IMR-90 (cell line): Measurements from ENCODE around the gene GTPBP8. TPM values are rescaled to one million over a fixed set of nuclear protein-coding genes. Genes with fewer than 3 reads are reported as not detected.

Experiments
- ATAC-seq: fragments of 200-7000 bp; cut with Tn5 transposase; 2 replicates; pipeline ENCODE4 v1.9.1; 2020; ENCODE audit warnings: low read depth, mild to moderate bottlenecking, moderate library complexity
- BruUV-seq: library from RNA; stranded (reverse); fragments of 400-500 nt; replicated peaks from 2 replicates; lab custom pipeline; 2021; lab: Mats Ljungman, UMichigan
- CTCF ChIA-PET: fragments of 300-600 bp; formaldehyde crosslinking; extraction: SDS; loops from one replicate; lab custom pipeline; 2021; ENCODE audit warnings: antibody characterized with exemption; lab: Yijun Ruan, JAX
- POLR2A ChIA-PET: fragments of 300-600 bp; sonication (Branson Sonifier 250); formaldehyde crosslinking; loops from one replicate; lab custom pipeline; 2022; ENCODE audit warnings: antibody characterized with exemption; ENCODE audit not compliant: unreplicated experiment; lab: Charles Lee
- DNase-seq: peaks from one replicate; pipeline ENCODE4 v3.0.0; 2013
- H2AFZ ChIP-seq: replicated peaks from 2 replicates; pipeline ENCODE3; 2013; ENCODE audit warnings: low read length, mild to moderate bottlenecking; ENCODE audit not compliant: poor library complexity
- H2AK5ac ChIP-seq: 2 replicates; pipeline ENCODE4 v1.6.1; 2013; ENCODE audit warnings: low read depth, low read length, inconsistent platforms
- H2AK9ac ChIP-seq: replicated peaks from 2 replicates; pipeline ENCODE3; 2013; ENCODE audit warnings: mild to moderate bottlenecking, low read depth, low read length, moderate library complexity; ENCODE audit not compliant: poor library complexity
- H2BK120ac ChIP-seq: 2 replicates; pipeline ENCODE4 v1.6.1; 2013; ENCODE audit warnings: low read depth, low read length, inconsistent platforms
- H2BK15ac ChIP-seq: 3 replicates; pipeline ENCODE4 v1.6.1; 2013; ENCODE audit warnings: low read depth, low read length, inconsistent platforms
- H2BK20ac ChIP-seq: 2 replicates; pipeline ENCODE4 v1.6.1; 2013; ENCODE audit warnings: low read depth, mild to moderate bottlenecking, inconsistent platforms, low read length, moderate library complexity
- H2BK5ac ChIP-seq: 2 replicates; pipeline ENCODE4 v1.6.1; 2013; ENCODE audit warnings: mild to moderate bottlenecking, low read depth, low read length, inconsistent platforms; ENCODE audit not compliant: poor library complexity, severe bottlenecking
- H3K14ac ChIP-seq: replicated peaks from 2 replicates; pipeline ENCODE4 v1.6.1; 2013; ENCODE audit warnings: low read depth, low read length, inconsistent platforms
- H3K18ac ChIP-seq: 2 replicates; pipeline ENCODE4 v1.6.1; 2013; ENCODE audit warnings: low read depth, low read length, control low read depth
- H3K23ac ChIP-seq: 2 replicates; pipeline ENCODE4 v1.6.1; 2013; ENCODE audit warnings: low read depth, low read length, inconsistent platforms
- H3K27ac ChIP-seq: 2 replicates; pipeline ENCODE4 v1.5.1; 2013; ENCODE audit warnings: mild to moderate bottlenecking, control low read depth, low read length; ENCODE audit not compliant: insufficient read depth
- H3K27me3 ChIP-seq: 2 replicates; pipeline ENCODE4 v1.6.1; 2013; ENCODE audit warnings: low read length; ENCODE audit not compliant: control insufficient read depth, insufficient read depth
- H3K36me3 ChIP-seq: 2 replicates; pipeline ENCODE4 v1.6.1; 2013; ENCODE audit warnings: low read length, mixed read lengths; ENCODE audit not compliant: control insufficient read depth, insufficient read depth
- H3K4ac ChIP-seq: 2 replicates; pipeline ENCODE4 v1.6.1; 2013; ENCODE audit warnings: low read depth, low read length, inconsistent platforms
- H3K4me1 ChIP-seq: 2 replicates; pipeline ENCODE4 v1.6.1; 2013; ENCODE audit warnings: low read length, mixed read lengths; ENCODE audit not compliant: control insufficient read depth, insufficient read depth
- H3K4me2 ChIP-seq: 2 replicates; pipeline ENCODE4 v1.6.1; 2013; ENCODE audit warnings: low read depth, mild to moderate bottlenecking, control low read depth, low read length, moderate library complexity
- H3K4me3 ChIP-seq: 2 replicates; pipeline ENCODE4 v1.5.1; 2013; ENCODE audit warnings: low read depth, mild to moderate bottlenecking, control low read depth, low read length, moderate library complexity; ENCODE audit not compliant: insufficient read depth
- H3K56ac ChIP-seq: 2 replicates; pipeline ENCODE4 v1.6.1; 2013; ENCODE audit warnings: low read length, inconsistent platforms; ENCODE audit not compliant: insufficient read depth; ENCODE audit errors: extremely low read depth
- H3K79me1 ChIP-seq, 2 experiments: 2 replicates each; pipeline ENCODE4 v1.6.1; 2013; ENCODE audit warnings: low read length in 2 of 2, inconsistent platforms in 1 of 2, low read depth in 1 of 2
- H3K9ac ChIP-seq: 2 replicates; pipeline ENCODE4 v1.6.1; 2013; ENCODE audit warnings: low read depth, low read length, control low read depth
- H3K9me1 ChIP-seq: 2 replicates; pipeline ENCODE4 v1.6.1; 2013; ENCODE audit warnings: low read length, inconsistent platforms; ENCODE audit not compliant: insufficient read depth
- H3K9me3 ChIP-seq: 2 replicates; pipeline ENCODE4 v1.6.1; 2013; ENCODE audit warnings: low read length; ENCODE audit not compliant: control insufficient read depth, insufficient read depth
- H4K20me1 ChIP-seq: 2 replicates; pipeline ENCODE4 v1.6.1; 2013; ENCODE audit warnings: low read length, inconsistent platforms; ENCODE audit not compliant: insufficient read depth
- H4K5ac ChIP-seq: 2 replicates; pipeline ENCODE4 v1.6.1; 2013; ENCODE audit warnings: mild to moderate bottlenecking, low read depth, low read length, control low read depth
- H4K8ac ChIP-seq, 2 experiments: 2 replicates each; pipeline ENCODE4 v1.6.1; 2013; ENCODE audit warnings: low read depth in 2 of 2, low read length in 2 of 2, control low read depth in 1 of 2, inconsistent platforms in 1 of 2
- H4K91ac ChIP-seq: 2 replicates; pipeline ENCODE4 v1.6.1; 2013; ENCODE audit warnings: low read depth, low read length, inconsistent platforms; ENCODE audit not compliant: insufficient read depth
- BHLHE40 ChIP-seq: fragments of 150-350 bp; IDR thresholded peaks from 2 replicates; pipeline ENCODE4 v1.6.1; 2016; ENCODE audit warnings: mild to moderate bottlenecking, low read depth, low read length
- CEBPB ChIP-seq: IDR thresholded peaks from 2 replicates; pipeline ENCODE4 v1.6.1; 2012; ENCODE audit warnings: low read depth, low read length, improper control_type of control experiment
- CHD1 ChIP-seq: IDR thresholded peaks from 2 replicates; pipeline ENCODE4 v1.6.1; 2012; ENCODE audit warnings: low read depth, low read length, improper control_type of control experiment
- FOS ChIP-seq: fragments of 150-350 bp; IDR thresholded peaks from 2 replicates; pipeline ENCODE4 v1.6.1; 2016; ENCODE audit warnings: low read depth, low read length
- MAZ ChIP-seq: IDR thresholded peaks from 2 replicates; pipeline ENCODE4 v1.6.1; 2012; ENCODE audit warnings: low read depth, mild to moderate bottlenecking, low read length, improper control_type of control experiment, moderate library complexity, borderline replicate concordance
- NFE2L2 ChIP-seq: fragments of 150-350 bp; IDR thresholded peaks from 2 replicates; pipeline ENCODE4 v1.6.1; 2016; ENCODE audit warnings: low read depth, mild to moderate bottlenecking, low read length
- POLR2A ChIP-seq: IDR thresholded peaks from 2 replicates; pipeline ENCODE4 v1.6.1; 2012; ENCODE audit warnings: mild to moderate bottlenecking, low read depth, low read length
- RCOR1 ChIP-seq: IDR thresholded peaks from 2 replicates; pipeline ENCODE4 v1.6.1; 2012; ENCODE audit warnings: mild to moderate bottlenecking, low read length, improper control_type of control experiment; ENCODE audit not compliant: insufficient replicate concordance
- RFX5 ChIP-seq: IDR thresholded peaks from 2 replicates; pipeline ENCODE4 v1.8.0; 2012; ENCODE audit warnings: low read depth, mild to moderate bottlenecking, low read length, moderate library complexity
- SMC3 ChIP-seq: fragments of 150-350 bp; IDR thresholded peaks from 2 replicates; pipeline ENCODE4 v1.6.1; 2016; ENCODE audit warnings: low read depth, mild to moderate bottlenecking, antibody characterized with exemption, low read length, moderate library complexity
- dilution Hi-C: fragments of 300-500 bp; cut with HindIII; formaldehyde crosslinking; loops from one replicate; pipeline ENCODE4 v1.14.3; 2018; ENCODE audit warnings: low sequenced_read_pairs; ENCODE audit not compliant: unreplicated experiment
- in situ Hi-C: fragments of 300-500 bp; cut with MboI; formaldehyde crosslinking; loops from 3 replicates; pipeline ENCODE4 v1.14.3; 2019; ENCODE audit warnings: low sequenced_read_pairs, inconsistent platforms, mixed read lengths
- intact Hi-C: fragments of 100-400 bp; cut with micrococcal nuclease; formaldehyde crosslinking; loops from 2 replicates; pipeline ENCODE4 v1.10.0; 2022
- polyA plus RNA-seq, 3 experiments: library from polyadenylated mRNA; depleted of rRNA; stranded (reverse); fragments of >200 nt; gene quantifications; 2 replicates each; pipeline ENCODE4 v1.2.3, GENCODE V29; 2012; ENCODE audit warnings: low replicate concordance in 1 of 3
- total RNA-seq: library from RNA; depleted of rRNA; stranded (reverse); fragments of >200 nt; gene quantifications from 2 replicates; pipeline ENCODE4 v1.2.3, GENCODE V29; 2012
- TF ChIP-seq, protein P1 (sequence below): fragments of 150-350 bp; IDR thresholded peaks from 2 replicates; pipeline ENCODE4 v1.6.1; 2017; ENCODE audit warnings: mild to moderate bottlenecking, antibody characterized with exemption, low read length, low read depth
- TF ChIP-seq, protein P2 (sequence below): conservative IDR thresholded peaks from 2 replicates; pipeline ENCODE4 v1.5.1; 2012; ENCODE audit warnings: mild to moderate bottlenecking, low read depth, low read length, improper control_type of control experiment

Gene GTPBP8
- total and polyA plus RNA-seq, 2 of the 4 experiments (the other 2 are of a cell fraction), result 15.4 to 23.9 TPM

- Histone ChIP-seq H3K27ac (no peak overlapping the region), H3K79me1 (peaks cover 15 to 21% of the 10 kb centered on the region in 2 experiments), H2AK5ac (no peak overlapping the region), H3K4me3 (no peak overlapping the region), H2BK20ac (no peak overlapping the region), H2AK9ac (no peak overlapping the region), H4K8ac (no peak overlapping the region), H3K18ac (no peak overlapping the region), H3K9me1 (peaks cover 6% of the 10 kb centered on the region; the same call in 1 of the 2 replicates), H3K36me3 (peaks cover 32% of the 10 kb centered on the region), H3K4me2 (no peak overlapping the region), H3K56ac (no peak overlapping the region), H4K91ac (no peak overlapping the region), H3K4me1 (no peaks in the 10 kb centered on the region; the same call in 1 of the 2 replicates), H3K9me3 (no peaks in the 10 kb centered on the region), H3K23ac (no peak overlapping the region), H2BK15ac (no peak overlapping the region), H3K14ac (no peak overlapping the region), H4K20me1 (no peaks in the 10 kb centered on the region), H3K27me3 (no peaks in the 10 kb centered on the region), H3K9ac (no peak overlapping the region), H3K4ac (no peak overlapping the region), H2BK5ac (no peak overlapping the region), H2AFZ (no peak overlapping the region), H4K5ac (no peak overlapping the region), H2BK120ac (no peak overlapping the region)
- intact Hi-C loops, result no loop called here
- dilution Hi-C loops, result no loop called here
- no TSS peak for BruUV-seq
- TF ChIP-seq CEBPB (no peak), NFE2L2 (no peak), SMC3 (no peak), BHLHE40 (no peak), RCOR1 (no peak), MAZ (no peak), FOS (no peak), POLR2A (no peak), CHD1 (no peak), RFX5 (no peak)
- TF ChIP-seq, protein P1, sequence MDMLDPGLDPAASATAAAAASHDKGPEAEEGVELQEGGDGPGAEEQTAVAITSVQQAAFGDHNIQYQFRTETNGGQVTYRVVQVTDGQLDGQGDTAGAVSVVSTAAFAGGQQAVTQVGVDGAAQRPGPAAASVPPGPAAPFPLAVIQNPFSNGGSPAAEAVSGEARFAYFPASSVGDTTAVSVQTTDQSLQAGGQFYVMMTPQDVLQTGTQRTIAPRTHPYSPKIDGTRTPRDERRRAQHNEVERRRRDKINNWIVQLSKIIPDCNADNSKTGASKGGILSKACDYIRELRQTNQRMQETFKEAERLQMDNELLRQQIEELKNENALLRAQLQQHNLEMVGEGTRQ, result no peak
- TF ChIP-seq, protein P2, sequence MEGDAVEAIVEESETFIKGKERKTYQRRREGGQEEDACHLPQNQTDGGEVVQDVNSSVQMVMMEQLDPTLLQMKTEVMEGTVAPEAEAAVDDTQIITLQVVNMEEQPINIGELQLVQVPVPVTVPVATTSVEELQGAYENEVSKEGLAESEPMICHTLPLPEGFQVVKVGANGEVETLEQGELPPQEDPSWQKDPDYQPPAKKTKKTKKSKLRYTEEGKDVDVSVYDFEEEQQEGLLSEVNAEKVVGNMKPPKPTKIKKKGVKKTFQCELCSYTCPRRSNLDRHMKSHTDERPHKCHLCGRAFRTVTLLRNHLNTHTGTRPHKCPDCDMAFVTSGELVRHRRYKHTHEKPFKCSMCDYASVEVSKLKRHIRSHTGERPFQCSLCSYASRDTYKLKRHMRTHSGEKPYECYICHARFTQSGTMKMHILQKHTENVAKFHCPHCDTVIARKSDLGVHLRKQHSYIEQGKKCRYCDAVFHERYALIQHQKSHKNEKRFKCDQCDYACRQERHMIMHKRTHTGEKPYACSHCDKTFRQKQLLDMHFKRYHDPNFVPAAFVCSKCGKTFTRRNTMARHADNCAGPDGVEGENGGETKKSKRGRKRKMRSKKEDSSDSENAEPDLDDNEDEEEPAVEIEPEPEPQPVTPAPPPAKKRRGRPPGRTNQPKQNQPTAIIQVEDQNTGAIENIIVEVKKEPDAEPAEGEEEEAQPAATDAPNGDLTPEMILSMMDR, result no peak
- in situ Hi-C loops, result no loop called here
- POLR2A ChIA-PET, result no interaction called here
- ATAC-seq, result no peak
- CTCF ChIA-PET, result no interaction called here
- no peak for DNase-seq
These were observed 11.9 kb downstream of the GTPBP8 start for GRCh38 chr3:113002679-113003078.
